GM18499 (cell line): ENCODE data around the gene PAX9.

Experiments used
- ATAC-seq: cut with Tn5 transposase; IDR thresholded peaks from one replicate; pipeline ENCODE4 v1.9.1; 2021; ENCODE audit warnings: moderate number of reproducible peaks; ENCODE audit not compliant: insufficient read depth, unreplicated experiment

Gene PAX9

DNA sequence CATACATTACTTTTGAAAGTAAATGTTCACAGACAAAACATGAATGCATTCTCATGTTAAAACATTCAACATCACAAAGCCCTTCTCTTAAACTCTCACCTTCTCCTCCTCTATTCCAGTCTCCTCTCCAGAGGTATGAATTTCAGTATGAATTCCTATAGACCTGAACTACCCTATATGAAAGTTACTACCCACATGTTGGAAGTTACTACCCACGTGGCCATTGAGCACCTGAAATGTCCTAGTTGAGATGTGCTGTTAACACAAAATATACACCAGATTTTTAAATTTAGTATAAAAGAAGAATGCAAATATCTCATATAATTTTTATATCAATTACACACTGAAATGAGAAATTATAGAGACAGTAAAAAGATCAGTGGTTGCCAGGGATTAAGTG, 60.2 kb downstream of the PAX9 start:
- ATAC-seq: no peak

DNA sequence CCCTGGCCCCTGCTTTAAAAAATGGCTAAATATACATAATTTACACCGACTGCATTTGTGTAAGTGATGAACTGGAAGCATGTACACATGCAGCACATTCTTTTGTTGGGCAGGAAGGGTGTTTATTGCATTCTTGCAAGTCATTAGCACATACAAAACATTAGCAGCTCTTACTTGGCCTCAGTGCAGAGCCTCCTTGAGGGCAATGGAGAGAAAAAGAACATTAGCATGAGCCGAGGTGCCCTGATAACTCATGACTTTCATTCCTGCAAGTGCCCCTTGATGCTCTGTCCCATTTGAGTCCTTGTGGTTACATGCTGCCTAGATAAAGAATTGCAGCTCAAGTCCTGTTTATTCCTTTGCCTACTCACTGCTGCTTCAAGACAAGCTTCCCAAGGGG, 61.9 kb downstream of the PAX9 start:
- no peak for ATAC-seq

- no peak for ATAC-seq
Measured at GRCh38 chr14:36724162-36724561, 62.5 kb downstream of the PAX9 start.

- no peak for ATAC-seq
Measured at GRCh38 chr14:36726128-36726527, 64.5 kb downstream of the PAX9 start.
